HepG2 (cell line): ENCODE results near the gene B9D2. TPM values are rescaled to one million over a fixed set of nuclear protein-coding genes. Genes with fewer than 3 reads are reported as not detected.

ENCODE experiments used
- ATF7 ChIP-seq, 2 experiments: fragments of 450-650 bp in 1 of 2; sonication (generic) in 1 of 2; formaldehyde crosslinking in 1 of 2; IDR thresholded peaks; 2 replicates each; pipeline versions ENCODE4 v1.4.0 to v1.6.1; 2016 to 2020; ENCODE audit warnings: antibody characterized with exemption in 1 of 2, mild to moderate bottlenecking in 1 of 2, missing genetic modification reagents in 1 of 2
- BRF2 ChIP-seq: sonication (generic); formaldehyde crosslinking; IDR thresholded peaks from 2 replicates; pipeline ENCODE4 v1.8.1; 2022; ENCODE audit warnings: mild to moderate bottlenecking, missing genetic modification reagents
- E2F5 ChIP-seq: sonication (generic); formaldehyde crosslinking; conservative IDR thresholded peaks from 2 replicates; pipeline ENCODE4 v1.4.0; 2020; ENCODE audit warnings: missing genetic modification reagents
- ELF3 ChIP-seq: IDR thresholded peaks from 2 replicates; pipeline ENCODE4 v1.6.1; 2016; ENCODE audit warnings: missing genetic modification reagents, missing compliant biosample characterization
- ISX ChIP-seq: sonication (generic); formaldehyde crosslinking; conservative IDR thresholded peaks from 2 replicates; pipeline ENCODE4 v1.5.0; 2020; ENCODE audit warnings: missing genetic modification reagents
- MIER3 ChIP-seq: IDR thresholded peaks from 2 replicates; pipeline ENCODE4 v1.6.1; 2016; ENCODE audit warnings: missing compliant biosample characterization, borderline replicate concordance
- MTF2 ChIP-seq: sonication (generic); formaldehyde crosslinking; IDR thresholded peaks from 2 replicates; pipeline ENCODE4 v1.5.0; 2020; ENCODE audit warnings: missing genetic modification reagents, borderline replicate concordance
- MYPOP ChIP-seq: sonication (generic); formaldehyde crosslinking; IDR thresholded peaks from 2 replicates; pipeline ENCODE4 v1.8.1; 2023; ENCODE audit warnings: mild to moderate bottlenecking, moderate library complexity, missing genetic modification reagents
- NFATC3 ChIP-seq: sonication (generic); formaldehyde crosslinking; IDR thresholded peaks from 2 replicates; pipeline ENCODE4 v1.5.1; 2020; ENCODE audit warnings: mild to moderate bottlenecking, missing genetic modification reagents
- PRDM4 ChIP-seq: sonication (generic); formaldehyde crosslinking; IDR thresholded peaks from 2 replicates; pipeline ENCODE4 v1.9.0; 2021; ENCODE audit warnings: missing genetic modification reagents, borderline replicate concordance
- RFX1 ChIP-seq: fragments of 450-650 bp; IDR thresholded peaks from 2 replicates; pipeline ENCODE4 v1.6.1; 2017
- SOX5 ChIP-seq: IDR thresholded peaks from 2 replicates; pipeline ENCODE4 v1.6.1; 2016; ENCODE audit warnings: borderline replicate concordance
- STAT5B ChIP-seq: sonication (generic); formaldehyde crosslinking; IDR thresholded peaks from 2 replicates; pipeline ENCODE4 v1.4.0; 2020; ENCODE audit warnings: missing genetic modification reagents
- TCF7 ChIP-seq: sonication (generic); IDR thresholded peaks from 2 replicates; pipeline ENCODE4 v1.6.1; 2016; ENCODE audit warnings: antibody characterized with exemption, low read depth
- TCF7L2 ChIP-seq: IDR thresholded peaks from 2 replicates; pipeline ENCODE4 v1.6.1; 2011; ENCODE audit warnings: mild to moderate bottlenecking, low read depth, low read length, moderate library complexity
- THAP11 ChIP-seq: IDR thresholded peaks from 2 replicates; pipeline ENCODE4 v1.6.1; 2016; ENCODE audit warnings: missing biosample characterization, missing genetic modification reagents
- XRCC5 ChIP-seq: fragments of 200-400 bp; formaldehyde crosslinking; optimal IDR thresholded peaks from 2 replicates; pipeline ENCODE3; 2017; ENCODE audit warnings: mild to moderate bottlenecking, low read length
- ZMAT5 ChIP-seq: sonication (generic); formaldehyde crosslinking; IDR thresholded peaks from 2 replicates; pipeline ENCODE4 v1.5.0; 2020; ENCODE audit warnings: mild to moderate bottlenecking, low read depth, missing genetic modification reagents, borderline replicate concordance
- ZNF124 ChIP-seq: sonication (generic); formaldehyde crosslinking; IDR thresholded peaks from 2 replicates; pipeline ENCODE4 v1.4.0; 2020; ENCODE audit warnings: missing genetic modification reagents
- ZNF660 ChIP-seq: sonication (generic); formaldehyde crosslinking; IDR thresholded peaks from 2 replicates; pipeline ENCODE4 v1.5.1; 2020; ENCODE audit warnings: mild to moderate bottlenecking, low read depth, missing genetic modification reagents, borderline replicate concordance
- ZNF678 ChIP-seq: sonication (generic); formaldehyde crosslinking; IDR thresholded peaks from 2 replicates; pipeline ENCODE4 v1.4.0; 2020; ENCODE audit warnings: mild to moderate bottlenecking, missing genetic modification reagents
- ZNF724P ChIP-seq: sonication (generic); formaldehyde crosslinking; IDR thresholded peaks from 2 replicates; pipeline ENCODE4 v1.8.0; 2022; ENCODE audit warnings: missing genetic modification reagents, borderline replicate concordance
- ZSCAN21 ChIP-seq: sonication (generic); formaldehyde crosslinking; IDR thresholded peaks from 2 replicates; pipeline ENCODE4 v1.8.0; 2022; ENCODE audit warnings: mild to moderate bottlenecking, missing genetic modification reagents, moderate library complexity, borderline replicate concordance
- ZSCAN31 ChIP-seq: sonication (generic); formaldehyde crosslinking; IDR thresholded peaks from 2 replicates; pipeline ENCODE4 v1.5.0; 2020; ENCODE audit warnings: low read depth, mild to moderate bottlenecking, missing genetic modification reagents
- polyA plus RNA-seq, 8 experiments: library from polyadenylated mRNA; depleted of rRNA in 3 of 8; stranded (reverse) in 7 of 8; unstranded in 1 of 8; fragments of >200 nt; fragmentation: Illumina TruSeq in 4 of 8; extraction: Trizol in 4 of 8; gene quantifications; 2 replicates each; pipeline versions ENCODE4 v1.2.1 to v1.2.3, GENCODE V29; 2011 to 2016; ENCODE audit warnings: low read depth in 4 of 8, missing spikeins in 1 of 8, mixed read lengths in 1 of 8; ENCODE audit not compliant: insufficient read depth in 1 of 8
- total RNA-seq, 5 experiments: library from RNA; depleted of rRNA; stranded (reverse); fragments of >200 nt; fragmentation: Illumina TruSeq; extraction: Trizol; gene quantifications; 2 replicates each; pipeline ENCODE4 v1.2.3, GENCODE V29; 2016; ENCODE audit warnings: low read depth in 1 of 5

The B9D2 gene
- total and polyA plus RNA-seq, 2 of the 13 experiments (the other 11 are each of a cell fraction or from before 2014, with no cell fraction given) = 3.1 to 4.4 TPM

- TF ChIP-seq ZMAT5 (CRISPR knock-in tag) (no peak), ELF3 (peak; percentile 43; the same call in 1 of the 2 replicates), STAT5B (CRISPR knock-in tag) (no peak), E2F5 (CRISPR knock-in tag) (no peak), BRF2 (CRISPR knock-in tag) (no peak), ISX (CRISPR knock-in tag) (no peak), RFX1 (no peak), ZNF124 (no peak), MTF2 (CRISPR knock-in tag) (no peak), TCF7 (no peak), ZNF724P (CRISPR knock-in tag) (0 out of 2 replicates have a peak, but pooled peaks have one; percentile 42), THAP11 (peak; percentile 41; the same call in 1 of the 2 replicates), ZNF660 (CRISPR knock-in tag) (no peak), NFATC3 (CRISPR knock-in tag) (no peak), PRDM4 (CRISPR knock-in tag) (no peak), MYPOP (CRISPR knock-in tag) (peak; percentile 74; the same call in 1 of the 2 replicates), ATF7 (IDR thresholded peaks at IDR 0.05) (no peak), ATF7 (CRISPR knock-in tag; IDR thresholded peaks at IDR 0.05) (no peak), ZNF678 (CRISPR knock-in tag) (no peak), ZSCAN31 (CRISPR knock-in tag) (0 out of 2 replicates have a peak, but pooled peaks have one; percentile 29), ZSCAN21 (CRISPR knock-in tag) (no peak; the same call in 1 of the 2 replicates), TCF7L2 (no peak), XRCC5 (no peak), MIER3 (no peak), SOX5 (CRISPR knock-in tag) (no peak)
Measured at GRCh38 chr19:41376241-41376997, 12.5 kb upstream of the B9D2 start, which contains the start of gene TMEM91 (continued).
